Vagina (tissue), 2 donors: ENCODE data around the gene MKRN2OS.

Experiments used
- CTCF ChIP-seq, 3 experiments: fragments of 450-650 bp in 2 of 3; fragments of 200-600 bp in 1 of 3; sonication (generic) in 1 of 3; IDR thresholded peaks; one replicate each; pipeline ENCODE4 v1.5.1; 2017 to 2019; ENCODE audit warnings: antibody characterized with exemption in 3 of 3, mild to moderate bottlenecking in 2 of 3, moderate library complexity in 2 of 3
- POLR2A ChIP-seq, 2 donors: fragments of 450-650 bp; IDR thresholded peaks; one replicate each; pipeline ENCODE4 v1.6.1; 2017; ENCODE audit warnings: antibody characterized with exemption in 2 of 2, mild to moderate bottlenecking in 2 of 2, moderate library complexity in 2 of 2
- POLR2AphosphoS5 ChIP-seq, 2 donors: sonication (generic); formaldehyde crosslinking; IDR thresholded peaks; one replicate each; pipeline ENCODE4 v1.9.0; 2017; ENCODE audit warnings: antibody characterized with exemption in 2 of 2, mild to moderate bottlenecking in 2 of 2, low read depth in 1 of 2; ENCODE audit not compliant: insufficient read depth in 1 of 2

- no peak for TF ChIP-seq POLR2A (IDR thresholded peaks at IDR 0.05)
- no peak for TF ChIP-seq CTCF (IDR thresholded peaks at IDR 0.05)
- no peak for TF ChIP-seq POLR2AphosphoS5 (IDR thresholded peaks at IDR 0.05; ENCODE audit: insufficient read depth in 1 of 2, low read depth in 1 of 2)
These were observed 17.5 kb downstream of the MKRN2OS start for GRCh38 chr3:12527757-12528143.
